Activated T-helper 1 cell treated with Interleukin-2 at 50 U/mL for 16 hours (primary cell): ENCODE data around the gene TOR1B.
A peak's percentile ranks its signal among the peaks of the same experiment; 100 is the strongest.
"Not testable (repeated sequence)": the region's sequence is repeated elsewhere in the genome, so short reads cannot be mapped to it uniquely, and the experiment has no call there.

Experiments
- DNase-seq: peaks from one replicate; pipeline ENCODE4 v3.0.0-alpha.2; 2020; ENCODE audit warnings: low read depth

Gene TOR1B

GRCh38 chr9:129776566-129776937 is 26.4 kb upstream of the TOR1B start:
- DNase-seq: no peak

GRCh38 chr9:129776938-129777768 is 25.8 kb upstream of the TOR1B start:
- DNase-seq: no peak

GRCh38 chr9:129777769-129778130 is 25.2 kb upstream of the TOR1B start:
- DNase-seq: no peak

- DNase-seq: no peak
Observed at GRCh38 chr9:129778469-129778868, 24.5 kb upstream of the TOR1B start.

GRCh38 chr9:129779560-129780190 is 23.3 kb upstream of the TOR1B start:
- DNase-seq: no peak

GRCh38 chr9:129781131-129781530 is 21.9 kb upstream of the TOR1B start:
- DNase-seq: no peak

- no peak for DNase-seq
Observed at GRCh38 chr9:129781981-129782380, 21.0 kb upstream of the TOR1B start.

- DNase-seq: peak; percentile 44
Observed at GRCh38 chr9:129783516-129784361, 19.2 kb upstream of the TOR1B start.

GRCh38 chr9:129784970-129785369 is 18.0 kb upstream of the TOR1B start:
- DNase-seq: not testable (repeated sequence)

- DNase-seq: no peak
Observed at GRCh38 chr9:129785866-129786265, 17.1 kb upstream of the TOR1B start.

GRCh38 chr9:129786481-129786880 is 16.5 kb upstream of the TOR1B start:
- no peak for DNase-seq

GRCh38 chr9:129794549-129794948 is 8.4 kb upstream of the TOR1B start:
- no peak for DNase-seq

- not testable (repeated sequence) for DNase-seq
Observed at GRCh38 chr9:129796029-129796428, 7.0 kb upstream of the TOR1B start.

- DNase-seq: no peak
Observed at GRCh38 chr9:129798973-129799372, 4.0 kb upstream of the TOR1B start.

- DNase-seq: no peak
Observed at GRCh38 chr9:129801504-129801903, 1.5 kb upstream of the TOR1B start.

GRCh38 chr9:129803676-129804060 is 684 bp downstream of the TOR1B start:
- no peak for DNase-seq

- DNase-seq: no peak
Observed at GRCh38 chr9:129806061-129806460, 3.1 kb downstream of the TOR1B start.

- DNase-seq: no peak
Observed at GRCh38 chr9:129809346-129809745, 6.4 kb downstream of the TOR1B start.

- no peak for DNase-seq
Observed at GRCh38 chr9:129810116-129810515, 7.1 kb downstream of the TOR1B start.

- no peak for DNase-seq
Observed at GRCh38 chr9:129810788-129811187, 7.8 kb downstream of the TOR1B start.

GRCh38 chr9:129811967-129812363 is 9.0 kb downstream of the TOR1B start:
- DNase-seq: no peak

- no peak for DNase-seq
Observed at GRCh38 chr9:129812385-129812784, 9.4 kb downstream of the TOR1B start.

GRCh38 chr9:129813661-129814060 is 10.7 kb downstream of the TOR1B start:
- no peak for DNase-seq
